GM10266 (cell line): ENCODE measurements around the gene SAPCD1.
"Not testable (repeated sequence)": the region's sequence is repeated elsewhere in the genome, so short reads cannot be mapped to it uniquely, and the experiment has no call there.

ENCODE experiments used
- DNase-seq: peaks from one replicate; pipeline ENCODE4 v3.0.0; 2012; ENCODE audit errors: extremely low spot score
- CTCF ChIP-seq: IDR thresholded peaks from 2 replicates; pipeline ENCODE4 v1.5.1; 2012; ENCODE audit warnings: mild to moderate bottlenecking, low read depth; ENCODE audit not compliant: control insufficient read depth, insufficient read depth; ENCODE audit errors: missing control alignments

The SAPCD1 gene

GRCh38 chr6:31792090-31792374, 29.6 kb downstream of the SAPCD1 start:
- DNase-seq = no peak
- TF ChIP-seq CTCF = no peak

- no peak for DNase-seq
- TF ChIP-seq CTCF = no peak
These were observed 30.3 kb downstream of the SAPCD1 start for GRCh38 chr6:31792761-31793171.

GRCh38 chr6:31793927-31794245, 31.4 kb downstream of the SAPCD1 start:
- DNase-seq = not testable (repeated sequence)

GRCh38 chr6:31794294-31794865, 31.9 kb downstream of the SAPCD1 start:
- no peak for DNase-seq

GRCh38 chr6:31794866-31795615, 32.6 kb downstream of the SAPCD1 start:
- TF ChIP-seq CTCF = no peak
- peak; percentile 68 for DNase-seq

More at GRCh38 chr6:31794294-31794865, 31.9 kb downstream of the SAPCD1 start:
- no peak for TF ChIP-seq CTCF

- TF ChIP-seq CTCF = peak; percentile 93
- peak; percentile 98 for DNase-seq
These were observed 33.3 kb downstream of the SAPCD1 start, which contains the start of gene VARS1 for GRCh38 chr6:31795616-31796298. VARS1 (minus strand) TSS chr6:31795752; CDS start chr6:31795217, 535 bp downstream.

- TF ChIP-seq CTCF = no peak
- no peak for DNase-seq
These were observed 34.5 kb downstream of the SAPCD1 start for GRCh38 chr6:31796993-31797385.
